PC-9 (cell line): ENCODE measurements around the gene USH1G.

Experiments
- CTCF ChIP-seq: fragments of 200-600 bp; sonication (generic); conservative IDR thresholded peaks from 2 replicates; pipeline ENCODE4 v1.6.1; 2017; ENCODE audit warnings: mixed run types, antibody characterized with exemption, mild to moderate bottlenecking, moderate library complexity
- EZH2 ChIP-seq: fragments of 200-600 bp; sonication (generic); IDR thresholded peaks from 2 replicates; pipeline ENCODE4 v1.8.0; 2017; ENCODE audit warnings: antibody characterized with exemption, low read depth

- TF ChIP-seq CTCF (no peak), EZH2 (no peak)
Observed at GRCh38 chr17:74875977-74876593, 47.0 kb downstream of the USH1G start.
